Upper lobe of right lung (tissue), 1 donor: Measurements from ENCODE around the gene UBR7. TPM values are rescaled to one million over a fixed set of nuclear protein-coding genes. Genes with fewer than 3 reads are reported as not detected.
"Not testable (repeated sequence)": the region's sequence is repeated elsewhere in the genome, so short reads cannot be mapped to it uniquely, and the experiment has no call there.

ENCODE experiments used
- ATAC-seq: fragments of 200-7000 bp; cut with Tn5 transposase; one replicate; pipeline ENCODE4 v1.9.1; 2020; ENCODE audit warnings: mild to moderate bottlenecking, moderate library complexity
- DNase-seq: peaks from one replicate; pipeline ENCODE4 v3.0.0-alpha.2; 2020
- H3K27ac ChIP-seq: fragments of 200-600 bp; one replicate; pipeline ENCODE4 v1.8.0; 2022
- H3K27me3 ChIP-seq: fragments of 200-600 bp; one replicate; pipeline ENCODE4 v1.8.0; 2022; ENCODE audit warnings: mild to moderate bottlenecking
- H3K36me3 ChIP-seq: fragments of 200-600 bp; one replicate; pipeline ENCODE4 v1.8.0; 2022
- H3K4me1 ChIP-seq: fragments of 200-600 bp; one replicate; pipeline ENCODE4 v1.8.0; 2022
- H3K4me3 ChIP-seq: fragments of 200-600 bp; one replicate; pipeline ENCODE4 v1.8.0; 2022; ENCODE audit warnings: mild to moderate bottlenecking
- H3K9me3 ChIP-seq: fragments of 200-600 bp; one replicate; pipeline ENCODE4 v1.8.0; 2022
- CTCF ChIP-seq: fragments of 200-600 bp; IDR thresholded peaks from one replicate; pipeline ENCODE4 v1.8.0; 2022; ENCODE audit warnings: antibody characterized with exemption
- intact Hi-C: fragments of 100-400 bp; cut with DNase I; formaldehyde crosslinking; loops from one replicate; pipeline ENCODE4 v1.11.0; 2022
- total RNA-seq: library from RNA; stranded (reverse); fragmentation: NEBNext Ultra II Directional; extraction: Animal tissue kit (Norgen Biotek cat#: 25700); gene quantifications from one replicate; pipeline ENCODE4 v1.2.1, GENCODE V29; 2021
- donor health status: DM: no; HTN: yes; CAD: no; lungs with severe emphysema.

UBR7 gene
- total RNA-seq, 1 donor from 2014 or later, result 13.8 TPM

DNA sequence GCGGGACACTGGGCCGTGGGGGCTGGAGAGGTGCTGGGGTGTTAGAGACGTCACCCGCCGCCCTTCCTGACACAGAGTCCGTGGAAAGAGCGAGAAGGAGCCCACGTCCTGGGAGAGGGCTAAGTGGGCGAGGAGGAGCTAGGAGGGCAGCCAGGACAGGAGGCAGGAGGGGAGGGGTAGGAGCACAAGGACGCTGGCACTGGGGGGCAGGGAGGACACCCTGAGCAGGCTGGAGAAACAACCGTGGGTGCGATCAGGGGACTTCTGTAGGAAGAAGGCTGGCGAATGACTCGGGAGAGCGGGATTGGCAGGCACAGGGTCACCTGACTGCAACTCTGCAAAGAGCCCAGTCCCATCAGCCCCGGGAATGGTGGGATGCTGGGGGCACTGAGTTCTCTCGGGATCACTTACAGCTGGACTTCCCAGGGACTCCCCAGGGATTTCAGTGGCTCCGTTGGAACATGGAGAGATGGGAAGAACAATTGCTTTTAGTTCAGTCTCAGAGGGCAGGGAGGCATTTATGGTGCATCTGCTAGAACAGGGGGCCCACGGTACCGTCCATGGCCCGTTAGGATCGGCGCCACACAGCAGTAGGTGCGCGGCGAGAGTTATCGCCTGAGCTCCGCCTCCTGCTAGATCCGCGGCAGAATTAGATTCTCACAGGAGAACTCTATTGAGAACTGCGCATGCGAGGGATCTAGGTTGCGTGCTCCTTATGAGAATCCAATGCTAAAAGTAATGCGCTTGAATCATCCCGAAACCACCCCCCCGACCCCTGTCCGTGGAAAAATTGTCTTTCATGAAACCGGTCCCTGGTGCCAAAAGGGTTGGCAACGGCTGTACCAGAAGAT is 24.3 kb downstream of the UBR7 start:
- Histone ChIP-seq H3K27me3 (no peaks in the 10 kb centered on the region), H3K4me1 (no peaks in the 10 kb centered on the region), H3K36me3 (peaks cover 22% of the 10 kb centered on the region), H3K9me3 (no peaks in the 10 kb centered on the region), H3K27ac (no peak overlapping the region), H3K4me3 (peak overlapping the region; percentile 35)
- intact Hi-C loops, result no loop called here
- DNase-seq, result peak; percentile 56
- ATAC-seq, result peak; percentile 50
- no peak for TF ChIP-seq CTCF

DNA sequence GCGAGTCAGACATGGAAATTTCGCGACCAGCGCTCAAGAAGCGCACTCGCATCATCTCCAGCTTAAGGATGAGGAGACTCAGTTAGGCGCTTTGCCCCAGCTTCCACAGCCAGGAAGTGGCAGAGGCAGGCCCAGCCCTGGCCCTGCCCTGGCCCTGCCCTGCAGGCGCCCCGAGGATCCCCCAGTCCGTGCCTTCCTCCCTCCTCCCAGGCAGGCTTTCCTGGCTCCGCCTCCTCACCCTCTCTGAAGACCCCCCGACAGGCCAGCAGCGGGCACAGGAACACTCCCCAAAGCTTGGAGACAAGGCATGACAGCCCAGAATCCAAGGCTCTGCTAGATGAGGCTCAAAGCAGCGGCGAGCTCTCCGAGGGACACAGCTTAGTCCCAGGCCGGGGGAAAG is 25.1 kb downstream of the UBR7 start:
- DNase-seq (peak; percentile 55), ATAC-seq (no peak)

GRCh38 chr14:93233078-93233477 is 26.0 kb downstream of the UBR7 start:
- intact Hi-C loops, H3K4me1 ChIP-seq, H3K36me3 ChIP-seq, H3K27ac ChIP-seq, H3K4me3 ChIP-seq, H3K27me3 ChIP-seq, H3K9me3 ChIP-seq, ATAC-seq, DNase-seq: not testable (repeated sequence)

More for the DNA sequence above, 25.1 kb downstream of the UBR7 start:
- H3K9me3 ChIP-seq, result no peaks in the 10 kb centered on the region
- no peaks in the 10 kb centered on the region for H3K4me1 ChIP-seq
- no peaks in the 10 kb centered on the region for H3K27me3 ChIP-seq
- TF ChIP-seq CTCF, result no peak
- intact Hi-C loops, result no loop called here
- H3K4me3 ChIP-seq, result no peak overlapping the region
- H3K36me3 ChIP-seq, result peaks cover 14% of the 10 kb centered on the region
- no peak overlapping the region for H3K27ac ChIP-seq

- Histone ChIP-seq H3K27me3 (no peaks in the 10 kb centered on the region), H3K27ac (no peak overlapping the region), H3K9me3 (no peaks in the 10 kb centered on the region), H3K36me3 (no peaks in the 10 kb centered on the region), H3K4me3 (no peak overlapping the region), H3K4me1 (no peaks in the 10 kb centered on the region)
- no peak for ATAC-seq
- intact Hi-C loops, result no loop called here
- DNase-seq, result peak; percentile 42
- no peak for TF ChIP-seq CTCF
These were observed 27.7 kb downstream of the UBR7 start for GRCh38 chr14:93234798-93235197.

GRCh38 chr14:93239869-93240677 is 33.0 kb downstream of the UBR7 start:
- intact Hi-C loops, result no loop called here
- ATAC-seq, result no peak
- H3K4me3 ChIP-seq, result no peak overlapping the region

More at GRCh38 chr14:93239869-93240677, 33.0 kb downstream of the UBR7 start:
- no peaks in the 10 kb centered on the region for H3K4me1 ChIP-seq
- no peaks in the 10 kb centered on the region for H3K9me3 ChIP-seq
- H3K27ac ChIP-seq, result no peak overlapping the region
- no peak for DNase-seq
- H3K36me3 ChIP-seq, result peaks cover 52% of the 10 kb centered on the region
- no peaks in the 10 kb centered on the region for H3K27me3 ChIP-seq
- TF ChIP-seq CTCF, result no peak
